ENCODE results near the gene TEX22. TPM values are rescaled to one million over a fixed set of nuclear protein-coding genes. Genes with fewer than 3 reads are reported as not detected.

The TEX22 gene
- total RNA-seq, 1 experiment from 2014 or later, result 4.1 TPM

- peaks cover 62% of the 10 kb centered on the region for H3K36me3 Mint-ChIP-seq (ENCODE audit: insufficient read depth, unreplicated experiment)
- ChIA-PET POLR2A (no interaction called here), CTCF (no interaction called here)
- no TSS peak for BruUV-seq (replicated peaks)
- H3K27ac Mint-ChIP-seq (ENCODE audit: low read depth, unreplicated experiment), result no peak overlapping the region
- no peak for DNase-seq (ENCODE audit: unreplicated experiment)
- intact Hi-C loops (cut with micrococcal nuclease), result no loop called here
- no peaks in the 10 kb centered on the region for H3K27me3 Mint-ChIP-seq (ENCODE audit: insufficient read depth, unreplicated experiment)
- H3K4me3 Mint-ChIP-seq (ENCODE audit: unreplicated experiment), result no peak overlapping the region
- no peaks in the 10 kb centered on the region for H3K9me3 Mint-ChIP-seq (ENCODE audit: unreplicated experiment)
- no peak for TF ChIP-seq CTCF (IDR thresholded peaks at IDR 0.05; ENCODE audit: unreplicated experiment)
- H3K4me1 Mint-ChIP-seq (ENCODE audit: insufficient read depth, unreplicated experiment), result no peaks in the 10 kb centered on the region
Observed at GRCh38 chr14:105450864-105451720, 52.8 kb downstream of the TEX22 start.

GRCh38 chr14:105452963-105453362, 54.6 kb downstream of the TEX22 start:
- no peak overlapping the region for H3K27ac Mint-ChIP-seq (ENCODE audit: low read depth, unreplicated experiment)
- no peak for DNase-seq (ENCODE audit: unreplicated experiment)

GRCh38 chr14:105453847-105454246, 55.5 kb downstream of the TEX22 start:
- no peaks in the 10 kb centered on the region for H3K27me3 Mint-ChIP-seq (ENCODE audit: insufficient read depth, unreplicated experiment)
- H3K36me3 Mint-ChIP-seq (ENCODE audit: insufficient read depth, unreplicated experiment), result peaks cover 59% of the 10 kb centered on the region
- H3K9me3 Mint-ChIP-seq (ENCODE audit: unreplicated experiment), result no peaks in the 10 kb centered on the region
- no peak for TF ChIP-seq CTCF (IDR thresholded peaks at IDR 0.05; ENCODE audit: unreplicated experiment)
- no peak overlapping the region for H3K27ac Mint-ChIP-seq (ENCODE audit: low read depth, unreplicated experiment)
- H3K4me3 Mint-ChIP-seq (ENCODE audit: unreplicated experiment), result no peak overlapping the region
- no peaks in the 10 kb centered on the region for H3K4me1 Mint-ChIP-seq (ENCODE audit: insufficient read depth, unreplicated experiment)
- no peak for DNase-seq (ENCODE audit: unreplicated experiment)
- CTCF ChIA-PET, result interaction anchor here (1.0 kb wide), 1 partner anchor 36 kb away, joined by 3 read pairs; no protein-coding TSS in a partner anchor
- POLR2A ChIA-PET, result interaction anchor here (0.7 kb wide), 1 partner anchor 36 kb away, joined by 4 read pairs; no protein-coding TSS in a partner anchor
- no TSS peak for BruUV-seq (replicated peaks)
- intact Hi-C loops (cut with micrococcal nuclease), result no loop called here

More at GRCh38 chr14:105452963-105453362, 54.6 kb downstream of the TEX22 start:
- peaks cover 57% of the 10 kb centered on the region for H3K36me3 Mint-ChIP-seq (ENCODE audit: insufficient read depth, unreplicated experiment)
- TF ChIP-seq CTCF (IDR thresholded peaks at IDR 0.05; ENCODE audit: unreplicated experiment), result no peak
- POLR2A ChIA-PET, result interaction anchor here (0.6 kb wide), 1 partner anchor 901 kb away, joined by 3 read pairs; no protein-coding TSS in a partner anchor
- H3K4me1 Mint-ChIP-seq (ENCODE audit: insufficient read depth, unreplicated experiment), result no peaks in the 10 kb centered on the region
- no peaks in the 10 kb centered on the region for H3K27me3 Mint-ChIP-seq (ENCODE audit: insufficient read depth, unreplicated experiment)
- CTCF ChIA-PET, result interaction anchor here (1.0 to 1.7 kb wide), 2 partner anchors 17 to 37 kb away, joined by 3 to 5 read pairs; no protein-coding TSS in a partner anchor
- intact Hi-C loops (cut with micrococcal nuclease), result no loop called here
- BruUV-seq (replicated peaks), result no TSS peak
- H3K4me3 Mint-ChIP-seq (ENCODE audit: unreplicated experiment), result no peak overlapping the region
- H3K9me3 Mint-ChIP-seq (ENCODE audit: unreplicated experiment), result no peaks in the 10 kb centered on the region

GRCh38 chr14:105455086-105455640, 56.8 kb downstream of the TEX22 start:
- peaks cover 52% of the 10 kb centered on the region for H3K36me3 Mint-ChIP-seq (ENCODE audit: insufficient read depth, unreplicated experiment)

More at GRCh38 chr14:105455086-105455640, 56.8 kb downstream of the TEX22 start:
- no TSS peak for BruUV-seq (replicated peaks)
- Mint-ChIP-seq H3K27ac (ENCODE audit: low read depth, unreplicated experiment) (no peak overlapping the region), H3K4me1 (ENCODE audit: insufficient read depth, unreplicated experiment) (no peaks in the 10 kb centered on the region), H3K4me3 (ENCODE audit: unreplicated experiment) (no peak overlapping the region), H3K27me3 (ENCODE audit: insufficient read depth, unreplicated experiment) (no peaks in the 10 kb centered on the region), H3K9me3 (ENCODE audit: unreplicated experiment) (no peaks in the 10 kb centered on the region)
- intact Hi-C loops (cut with micrococcal nuclease), result no loop called here
- CTCF ChIA-PET, result no interaction called here
- DNase-seq (ENCODE audit: unreplicated experiment), result no peak
- POLR2A ChIA-PET, result no interaction called here
- no peak for TF ChIP-seq CTCF (IDR thresholded peaks at IDR 0.05; ENCODE audit: unreplicated experiment)
